Ovary (tissue), 9 donors: ENCODE data around the gene CCL1. TPM values are rescaled to one million over a fixed set of nuclear protein-coding genes. Genes with fewer than 3 reads are reported as not detected.

Experiments
- DNase-seq, 5 donors: peaks; one replicate each; pipeline ENCODE4 v3.0.0-alpha.2; 2019 to 2020
- H3K27ac ChIP-seq, 2 donors: fragments of 200-600 bp; one replicate each; pipeline versions ENCODE4 v1.5.1 to v1.8.0; 2019 to 2022
- H3K27me3 ChIP-seq: fragments of 200-600 bp; one replicate; pipeline ENCODE4 v1.8.0; 2022
- H3K36me3 ChIP-seq: fragments of 200-600 bp; sonication (generic); one replicate; pipeline ENCODE4 v1.5.1; 2019
- H3K4me1 ChIP-seq: one replicate; pipeline ENCODE4 v1.8.1; 2013; ENCODE audit warnings: mild to moderate bottlenecking, moderate library complexity; ENCODE audit not compliant: insufficient read depth
- H3K4me3 ChIP-seq: fragments of 200-600 bp; sonication (generic); one replicate; pipeline ENCODE4 v1.5.1; 2017
- H3K9me3 ChIP-seq, 2 donors: fragments of 200-600 bp in 1 of 2; sonication (generic) in 1 of 2; one replicate each; pipeline versions ENCODE4 v1.5.1 to v1.8.1; 2013 to 2019; ENCODE audit warnings: mild to moderate bottlenecking in 1 of 2, moderate library complexity in 1 of 2
- EP300 ChIP-seq: sonication (generic); formaldehyde crosslinking; IDR thresholded peaks from one replicate; pipeline ENCODE4 v1.6.1; 2017; ENCODE audit warnings: antibody characterized with exemption
- POLR2A ChIP-seq: fragments of 450-650 bp; IDR thresholded peaks from one replicate; pipeline ENCODE4 v1.6.1; 2017; ENCODE audit warnings: antibody characterized with exemption, mild to moderate bottlenecking, moderate library complexity
- WGBS, 3 donors: extraction: QIAGEN DNeasy Blood & Tissue Kit in 1 of 3; methylation state at CpG; one replicate each; pipeline versions ENCODE4 v1.1.5 to v1.1.7; 2013 to 2017; 5-methylcytosine and 5-hydroxymethylcytosine counted together
- intact Hi-C, 4 donors: fragments of 100-400 bp; cut with DNase I; formaldehyde crosslinking; loops; one replicate each; pipeline versions ENCODE4 v1.11.0 to v1.15.1; 2022 to 2023
- polyA plus RNA-seq, 2 donors: library from polyadenylated mRNA; stranded (reverse); fragments of 200-250 nt in 1 of 2; fragments of 350-450 nt in 1 of 2; fragmentation: Illumina TruSeq in 1 of 2; extraction: RNeasy Lipid Tissue Mini Kit (QIAGEN cat#74804) in 1 of 2; gene quantifications; one replicate each; pipeline ENCODE4 v1.2.3, GENCODE V29; 2013 to 2014
- total RNA-seq, 7 donors: library from RNA; depleted of rRNA in 2 of 7; stranded (reverse); fragments of >200 nt in 2 of 7; fragmentation: NEBNext Ultra II Directional in 3 of 7; extraction: Animal tissue kit (Norgen Biotek cat#: 25700) in 3 of 7; gene quantifications; one replicate each; pipeline versions ENCODE4 v1.1.0 to v1.2.4, GENCODE V29; 2016 to 2023
- TF ChIP-seq, protein P1 (sequence below), 3 donors: fragments of 450-650 bp in 2 of 3; fragments of 200-600 bp in 1 of 3; IDR thresholded peaks; one replicate each; pipeline versions ENCODE4 v1.5.1 to v1.8.0; 2016 to 2022; ENCODE audit warnings: antibody characterized with exemption in 3 of 3, mild to moderate bottlenecking in 1 of 3
- donor health status: DM: no; HTN: no; CAD: no; lungs with moderate emphysema.
- donor health status: DM: no; HTN: no; CAD: no.
- donor health status: Bipolar disorder and iron deficiency.
- donor health status: DM: yes; HTN: yes; CAD: no.
- donor health status: DM: no; HTN: no; CAD: no.
- donor health status: DM: yes; HTN: yes; CAD: no.

Gene CCL1
- total and polyA plus RNA-seq, 9 donors, result not detected

DNA sequence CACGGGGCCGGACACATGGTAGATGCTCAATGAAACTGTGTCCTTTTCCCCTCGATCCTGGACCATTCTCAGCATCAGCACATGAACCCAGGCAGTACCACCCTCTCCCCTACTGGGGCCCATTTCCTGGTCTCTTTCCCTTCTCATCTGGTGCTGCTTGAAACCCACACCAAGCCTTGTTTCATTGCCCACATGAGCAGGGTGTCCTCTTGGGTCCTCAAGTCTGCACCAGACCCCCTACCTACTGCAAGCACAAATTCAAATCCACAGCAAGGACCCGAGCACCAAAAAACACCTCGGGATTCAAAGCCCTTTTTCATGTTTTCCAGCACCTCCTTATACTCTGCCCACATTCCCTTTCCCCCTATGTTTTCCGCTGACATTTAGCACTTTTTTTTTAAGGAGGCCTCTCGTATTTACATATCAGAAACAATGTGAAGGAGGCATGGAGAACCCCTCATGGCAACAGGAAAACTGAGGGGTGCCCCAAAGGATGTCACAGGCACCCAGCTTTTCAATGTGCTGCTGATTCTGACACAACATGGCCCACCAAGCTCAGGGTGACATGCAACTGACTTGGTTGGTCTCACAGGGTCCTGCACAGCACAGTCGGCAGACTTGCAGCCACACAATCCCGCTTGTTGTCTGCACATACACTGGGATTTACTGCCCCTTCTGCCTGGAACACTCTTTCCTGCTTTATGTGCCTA, 4.6 kb upstream of the CCL1 start:
- no peak for DNase-seq
- intact Hi-C loops, result loop anchor here in 1 of 4 donors (10.0 kb wide), 1 partner anchor 163 kb away; no protein-coding TSS in a partner anchor
- H3K4me1 ChIP-seq, result no peaks in the 10 kb centered on the region
- H3K27me3 ChIP-seq, result no peaks in the 10 kb centered on the region
- no peaks in the 10 kb centered on the region for H3K9me3 ChIP-seq
- 69 to 74% (median 72%) methylated on average over 9 of the region's 9 CpGs for WGBS, 3 donors
- H3K36me3 ChIP-seq, result no peaks in the 10 kb centered on the region
- no peak for TF ChIP-seq EP300
- TF ChIP-seq, protein P1, sequence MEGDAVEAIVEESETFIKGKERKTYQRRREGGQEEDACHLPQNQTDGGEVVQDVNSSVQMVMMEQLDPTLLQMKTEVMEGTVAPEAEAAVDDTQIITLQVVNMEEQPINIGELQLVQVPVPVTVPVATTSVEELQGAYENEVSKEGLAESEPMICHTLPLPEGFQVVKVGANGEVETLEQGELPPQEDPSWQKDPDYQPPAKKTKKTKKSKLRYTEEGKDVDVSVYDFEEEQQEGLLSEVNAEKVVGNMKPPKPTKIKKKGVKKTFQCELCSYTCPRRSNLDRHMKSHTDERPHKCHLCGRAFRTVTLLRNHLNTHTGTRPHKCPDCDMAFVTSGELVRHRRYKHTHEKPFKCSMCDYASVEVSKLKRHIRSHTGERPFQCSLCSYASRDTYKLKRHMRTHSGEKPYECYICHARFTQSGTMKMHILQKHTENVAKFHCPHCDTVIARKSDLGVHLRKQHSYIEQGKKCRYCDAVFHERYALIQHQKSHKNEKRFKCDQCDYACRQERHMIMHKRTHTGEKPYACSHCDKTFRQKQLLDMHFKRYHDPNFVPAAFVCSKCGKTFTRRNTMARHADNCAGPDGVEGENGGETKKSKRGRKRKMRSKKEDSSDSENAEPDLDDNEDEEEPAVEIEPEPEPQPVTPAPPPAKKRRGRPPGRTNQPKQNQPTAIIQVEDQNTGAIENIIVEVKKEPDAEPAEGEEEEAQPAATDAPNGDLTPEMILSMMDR (IDR thresholded peaks at IDR 0.05), result no peak
- TF ChIP-seq POLR2A, result no peak
- H3K4me3 ChIP-seq, result no peak overlapping the region
- no peak overlapping the region for H3K27ac ChIP-seq

- H3K36me3 ChIP-seq, result no peaks in the 10 kb centered on the region
- WGBS, 3 donors, result 65 to 71% (median 66%) methylated on average over 4 of the region's 4 CpGs
- no peak overlapping the region for H3K4me3 ChIP-seq
- no peak overlapping the region for H3K27ac ChIP-seq
- no peak for TF ChIP-seq POLR2A
- no peak for DNase-seq
- H3K4me1 ChIP-seq, result no peaks in the 10 kb centered on the region
- intact Hi-C loops, result loop anchor here in 1 of 4 donors (10.0 kb wide), 1 partner anchor 162 kb away; no protein-coding TSS in a partner anchor
- no peaks in the 10 kb centered on the region for H3K27me3 ChIP-seq
- no peaks in the 10 kb centered on the region for H3K9me3 ChIP-seq
Measured at GRCh38 chr17:34366529-34367107, 3.6 kb upstream of the CCL1 start.

DNA sequence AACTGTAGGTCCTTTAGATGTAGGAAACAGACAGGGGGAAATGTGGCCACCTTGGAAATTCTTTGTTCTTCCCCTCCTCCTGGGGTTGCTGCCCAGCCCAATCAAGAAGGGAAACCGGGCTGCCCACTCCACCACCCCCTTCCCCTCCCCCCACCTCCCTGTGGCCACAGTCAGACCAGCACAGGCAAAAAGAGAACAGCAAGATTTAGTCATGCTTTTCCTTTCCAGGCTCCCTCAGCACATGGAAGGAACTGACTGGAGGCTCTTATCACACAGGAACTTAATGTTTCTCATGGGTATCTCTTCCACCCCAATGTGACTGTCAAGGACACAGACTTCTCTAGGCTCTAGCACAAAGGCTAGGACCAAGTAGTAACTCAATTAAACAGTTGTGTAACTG, 3.0 kb upstream of the CCL1 start:
- TF ChIP-seq, protein P1 (IDR thresholded peaks at IDR 0.05), result no peak
- no peak for TF ChIP-seq POLR2A
- TF ChIP-seq EP300, result no peak
- H3K4me1 ChIP-seq, result no peaks in the 10 kb centered on the region
- no peaks in the 10 kb centered on the region for H3K36me3 ChIP-seq
- no peaks in the 10 kb centered on the region for H3K27me3 ChIP-seq
- intact Hi-C loops, result loop anchor here in 1 of 4 donors (10.0 kb wide), 1 partner anchor 161 kb away; no protein-coding TSS in a partner anchor
- no peak overlapping the region for H3K27ac ChIP-seq
- 14 to 23% (median 15%) methylated on average over 1 of the region's 1 CpG for WGBS, 3 donors
- DNase-seq, result no peak
- H3K4me3 ChIP-seq, result no peak overlapping the region
- no peaks in the 10 kb centered on the region for H3K9me3 ChIP-seq

DNA sequence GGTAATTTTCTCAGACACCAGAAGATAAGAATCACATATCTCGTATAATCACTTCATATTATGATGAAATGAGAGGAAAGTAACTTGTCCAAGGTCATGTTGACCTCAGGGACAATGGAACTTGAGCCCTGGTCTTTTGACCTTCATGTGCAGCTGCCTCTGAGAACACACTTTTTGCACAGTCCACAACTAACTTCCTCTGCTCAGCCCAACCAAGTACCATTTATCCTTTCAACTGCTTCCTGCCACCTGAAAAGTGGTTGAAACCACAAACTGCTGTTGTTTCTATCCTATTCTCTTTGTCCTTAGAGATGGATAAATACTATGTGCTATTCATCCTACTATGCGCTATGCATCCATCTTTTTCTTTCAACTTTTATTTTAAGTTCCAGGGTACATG, 2.3 kb upstream of the CCL1 start:
- intact Hi-C loops, result loop anchor here in 1 of 4 donors (10.0 kb wide), 1 partner anchor 161 kb away; no protein-coding TSS in a partner anchor
- Histone ChIP-seq H3K36me3 (no peaks in the 10 kb centered on the region), H3K9me3 (no peaks in the 10 kb centered on the region), H3K4me3 (no peak overlapping the region), H3K27ac (no peak overlapping the region), H3K4me1 (no peaks in the 10 kb centered on the region), H3K27me3 (no peaks in the 10 kb centered on the region)
- 70 to 75% (median 73%) methylated on average over 2 of the region's 2 CpGs for WGBS, 3 donors
- DNase-seq, result no peak
- TF ChIP-seq, protein P1 (IDR thresholded peaks at IDR 0.05), result no peak
- no peak for TF ChIP-seq POLR2A
- TF ChIP-seq EP300, result no peak

- H3K9me3 ChIP-seq, result no peaks in the 10 kb centered on the region
- no peaks in the 10 kb centered on the region for H3K4me1 ChIP-seq
- no peak overlapping the region for H3K4me3 ChIP-seq
- WGBS, 3 donors, result 81 to 96% (median 83%) methylated on average over 2 of the region's 2 CpGs
- no peak overlapping the region for H3K27ac ChIP-seq
- no peaks in the 10 kb centered on the region for H3K27me3 ChIP-seq
- TF ChIP-seq EP300 (no peak), POLR2A (no peak)
- TF ChIP-seq, protein P1 (IDR thresholded peaks at IDR 0.05), result no peak
- no peak for DNase-seq
- intact Hi-C loops, result loop anchor here in 2 of 4 donors (5.0 to 10.0 kb wide), 2 partner anchors 160 to 162 kb away; no protein-coding TSS in a partner anchor
- no peaks in the 10 kb centered on the region for H3K36me3 ChIP-seq
Measured at GRCh38 chr17:34364751-34365150, 1.7 kb upstream of the CCL1 start.
